HCT116 (cell line): ENCODE measurements around the gene PAOX. TPM values are rescaled to one million over a fixed set of nuclear protein-coding genes. Genes with fewer than 3 reads are reported as not detected.
"Not testable (repeated sequence)": the region's sequence is repeated elsewhere in the genome, so short reads cannot be mapped to it uniquely, and the experiment has no call there.

Source experiments
- ATAC-seq: fragments of 200-7000 bp; cut with Tn5 transposase; 2 replicates; pipeline ENCODE4 v1.9.1; 2020; ENCODE audit warnings: mild to moderate bottlenecking, moderate library complexity
- BruUV-seq: library from RNA; stranded (reverse); fragments of 400-500 nt; replicated peaks from 2 replicates; lab custom pipeline; 2021; lab: Mats Ljungman, UMichigan
- CTCF ChIA-PET: fragments of 300-600 bp; sonication (Branson Sonifier 250); formaldehyde crosslinking; loops from one replicate; lab custom pipeline; 2021; ENCODE audit warnings: antibody characterized with exemption; lab: Charles Lee
- POLR2A ChIA-PET: fragments of 300-600, 350-600 bp; sonication (Branson Sonifier 250); formaldehyde crosslinking; loops from one replicate; lab custom pipeline; 2021; ENCODE audit warnings: antibody characterized with exemption; lab: Charles Lee
- RAD21 ChIA-PET, 2 experiments: fragments of 300-600 bp; sonication (Branson Sonifier 250); formaldehyde crosslinking; loops; one replicate each; lab custom pipeline; 2023; ENCODE audit warnings: low total read pairs in 2 of 2; ENCODE audit not compliant: uncharacterized antibody in 2 of 2, unreplicated experiment in 2 of 2, low non-redundant PET in 1 of 2; lab: Charles Lee
- DNase-seq: peaks from one replicate; pipeline ENCODE4 v3.0.0-alpha.2; 2010; ENCODE audit warnings: low read depth, low spot score
- H2AFZ ChIP-seq: fragments of 200-600 bp; shearing (Covaris generic), sonication (generic); 2 replicates; pipeline ENCODE4 v1.6.1; 2017; ENCODE audit warnings: low read depth, mixed run types, mixed read lengths, antibody characterized with exemption, low read length; ENCODE audit not compliant: poor library complexity, severe bottlenecking
- H3K27ac ChIP-seq: 2 replicates; pipeline ENCODE4 v1.5.1; 2012; ENCODE audit warnings: low read depth, low read length
- H3K27me3 ChIP-seq: fragments of 200-600 bp; sonication (generic); 2 replicates; pipeline ENCODE4 v1.6.1; 2016; ENCODE audit warnings: mixed run types, low read length, mixed read lengths; ENCODE audit not compliant: insufficient read depth
- H3K36me3 ChIP-seq, 2 experiments: fragments of 200-500 bp in 1 of 2; fragments of 200-600 bp in 1 of 2; sonication (Bioruptor generic) in 1 of 2; sonication (generic) in 1 of 2; 2 replicates each; pipeline versions ENCODE4 v1.5.1 to v1.6.1; 2014 to 2016; ENCODE audit warnings: low read length in 2 of 2, inconsistent platforms in 1 of 2, mixed read lengths in 1 of 2, mixed run types in 1 of 2; ENCODE audit not compliant: insufficient read depth in 2 of 2, control insufficient read depth in 1 of 2
- H3K4me1 ChIP-seq, 2 experiments: fragments of 200-600 bp in 1 of 2; sonication (generic) in 1 of 2; 2 replicates each; pipeline versions ENCODE4 v1.5.1 to v1.6.1; 2012 to 2017; ENCODE audit warnings: low read length in 2 of 2, inconsistent platforms in 1 of 2, mild to moderate bottlenecking in 1 of 2, mixed read lengths in 1 of 2, mixed run types in 1 of 2, moderate library complexity in 1 of 2; ENCODE audit not compliant: insufficient read depth in 2 of 2, control insufficient read depth in 1 of 2
- H3K4me2 ChIP-seq: fragments of 200-600 bp; sonication (generic); 2 replicates; pipeline ENCODE4 v1.6.1; 2017; ENCODE audit warnings: mixed run types, low read length, mixed read lengths
- H3K4me3 ChIP-seq, 2 experiments: fragments of 200-600 bp in 1 of 2; sonication (generic) in 1 of 2; replicated peaks in 1 of 2; 2 replicates each; pipeline ENCODE4 v1.5.1; 2011 to 2016; ENCODE audit warnings: low read length in 2 of 2, control low read depth in 1 of 2, low read depth in 1 of 2, mild to moderate bottlenecking in 1 of 2, mixed read lengths in 1 of 2, mixed run types in 1 of 2
- H3K79me2 ChIP-seq: fragments of 200-600 bp; sonication (generic); 2 replicates; pipeline ENCODE4 v1.6.1; 2017; ENCODE audit warnings: mild to moderate bottlenecking, mixed run types, low read length, moderate library complexity, mixed read lengths; ENCODE audit not compliant: insufficient read depth
- H3K9ac ChIP-seq: fragments of 200-600 bp; sonication (generic); 2 replicates; pipeline ENCODE4 v1.6.1; 2016; ENCODE audit warnings: low read length, mixed read lengths
- H3K9me2 ChIP-seq: fragments of 200-600 bp; sonication (generic), shearing (Covaris generic); 2 replicates; pipeline ENCODE4 v1.6.1; 2017; ENCODE audit warnings: mixed run types, mild to moderate bottlenecking, moderate library complexity; ENCODE audit not compliant: insufficient read depth
- H3K9me3 ChIP-seq, 2 experiments: fragments of 200-500 bp in 1 of 2; fragments of 200-600 bp in 1 of 2; sonication (Bioruptor generic) in 1 of 2; sonication (generic) in 1 of 2; 2 replicates each; pipeline ENCODE4 v1.6.1; 2014 to 2017; ENCODE audit warnings: low read length in 2 of 2, mixed read lengths in 2 of 2, inconsistent platforms in 1 of 2, low read depth in 1 of 2, mild to moderate bottlenecking in 1 of 2, mixed run types in 1 of 2, moderate library complexity in 1 of 2; ENCODE audit not compliant: control insufficient read depth in 1 of 2, insufficient read depth in 1 of 2
- H4K20me1 ChIP-seq: fragments of 200-600 bp; sonication (generic), shearing (Covaris generic); 2 replicates; pipeline ENCODE4 v1.6.1; 2017; ENCODE audit warnings: mixed run types, mild to moderate bottlenecking, moderate library complexity; ENCODE audit not compliant: insufficient read depth
- intact Hi-C: fragments of 100-400 bp; cut with micrococcal nuclease; formaldehyde crosslinking; loops from 2 replicates; pipeline ENCODE4 v1.10.0; 2022
- total RNA-seq: library from RNA; stranded (reverse); gene quantifications from one replicate; pipeline ENCODE4 v1.2.1, GENCODE V29; 2021; ENCODE audit not compliant: unreplicated experiment

Gene PAOX
- total RNA-seq, 1 experiment from 2014 or later: 3.5 TPM

- intact Hi-C loops, BruUV-seq, CTCF ChIA-PET: not testable (repeated sequence)
Measured at GRCh38 chr10:133429571-133429970, 50.5 kb downstream of the PAOX start.

GRCh38 chr10:133431888-133432613 is 53.0 kb downstream of the PAOX start:
- POLR2A ChIA-PET, H3K27me3 ChIP-seq, H2AFZ ChIP-seq, RAD21 ChIA-PET, H4K20me1 ChIP-seq, H3K36me3 ChIP-seq, H3K9me2 ChIP-seq, intact Hi-C loops, H3K27ac ChIP-seq, H3K4me2 ChIP-seq, H3K4me1 ChIP-seq, H3K4me3 ChIP-seq, CTCF ChIA-PET, H3K9me3 ChIP-seq, H3K9ac ChIP-seq, DNase-seq, BruUV-seq, ATAC-seq, H3K79me2 ChIP-seq: not testable (repeated sequence)

More at GRCh38 chr10:133429571-133429970, 50.5 kb downstream of the PAOX start:
- H3K36me3 ChIP-seq, DNase-seq, ATAC-seq, H3K27me3 ChIP-seq, POLR2A ChIA-PET, H4K20me1 ChIP-seq, H3K4me1 ChIP-seq, H3K79me2 ChIP-seq, H3K9me2 ChIP-seq, H3K9ac ChIP-seq, H3K27ac ChIP-seq, H3K9me3 ChIP-seq, H3K4me2 ChIP-seq, H3K4me3 ChIP-seq, RAD21 ChIA-PET, H2AFZ ChIP-seq: not testable (repeated sequence)

- H3K9me2 ChIP-seq, H3K79me2 ChIP-seq, H4K20me1 ChIP-seq, H3K36me3 ChIP-seq, H3K27me3 ChIP-seq, H3K27ac ChIP-seq, CTCF ChIA-PET, RAD21 ChIA-PET, H3K9ac ChIP-seq, POLR2A ChIA-PET, H3K4me3 ChIP-seq, H3K4me2 ChIP-seq, H3K9me3 ChIP-seq, BruUV-seq, H3K4me1 ChIP-seq, H2AFZ ChIP-seq, DNase-seq, ATAC-seq, intact Hi-C loops: not testable (repeated sequence)
Measured at GRCh38 chr10:133432789-133433188, 53.7 kb downstream of the PAOX start.
